Dermis blood vessel endothelial cell (primary cell): ENCODE measurements around the gene TECPR1. TPM values are rescaled to one million over a fixed set of nuclear protein-coding genes. Genes with fewer than 3 reads are reported as not detected.

ENCODE experiments used
- DNase-seq: peaks from one replicate; pipeline ENCODE4 v3.0.0; 2010
- total RNA-seq: library from RNA; depleted of rRNA; stranded (reverse); fragments of >200 nt; gene quantifications from 2 replicates; pipeline ENCODE4 v1.2.3, GENCODE V29; 2014

Gene TECPR1
- total RNA-seq, 1 donor from 2014 or later: 66.2 TPM

DNA sequence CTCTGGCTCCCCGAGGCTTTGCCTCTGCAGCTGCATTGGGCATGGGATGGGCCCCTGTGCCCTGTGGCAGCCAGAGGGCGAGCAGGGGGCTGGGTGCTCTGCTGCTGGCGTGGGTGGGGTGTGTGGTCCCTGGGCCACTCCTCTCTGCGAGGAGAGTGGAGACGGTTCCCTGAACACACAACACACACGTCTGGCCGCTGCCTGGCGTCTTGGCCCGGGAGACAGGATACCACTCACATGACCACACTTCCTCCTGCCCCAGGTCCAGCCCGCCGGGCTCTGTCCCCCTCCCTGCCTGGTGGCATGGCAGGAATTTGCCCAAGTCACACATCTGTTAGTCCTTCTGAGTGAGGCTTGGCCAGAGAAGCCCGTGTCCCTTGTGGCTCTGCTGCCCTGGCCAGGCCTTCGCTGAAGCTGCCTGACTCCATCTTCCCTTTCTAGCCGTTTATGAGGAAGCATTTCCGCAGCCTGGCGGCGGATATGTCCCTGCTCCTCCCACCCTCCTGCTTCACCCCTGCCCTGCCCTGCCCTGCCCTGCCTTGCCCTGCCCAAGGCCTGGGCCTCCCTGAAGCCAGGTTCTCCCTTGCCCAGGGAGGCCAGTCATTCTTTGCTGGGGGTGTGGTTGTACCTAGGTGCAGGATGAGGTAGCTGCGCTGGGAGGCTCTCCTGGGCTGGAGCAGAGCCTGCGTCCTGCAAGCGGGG, 32.5 kb upstream of the TECPR1 start:
- DNase-seq: peak; percentile 90

DNA sequence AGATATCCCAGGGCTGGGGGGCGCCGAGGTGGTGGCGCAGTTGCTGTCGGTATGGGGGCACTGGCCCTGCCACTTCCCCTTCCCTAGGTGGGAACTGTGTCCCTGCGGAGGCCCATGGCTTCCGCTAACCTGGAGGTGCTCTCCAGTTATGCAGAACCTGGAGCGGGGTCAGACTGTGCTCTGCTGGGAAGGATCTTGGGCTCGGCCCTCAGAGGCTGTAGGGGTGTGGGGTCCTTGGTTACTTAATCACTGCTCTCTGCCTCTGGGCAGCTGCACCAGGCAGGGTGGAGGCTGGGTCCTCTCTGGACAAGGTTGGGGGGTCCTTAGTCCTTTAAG, 31.8 kb upstream of the TECPR1 start:
- DNase-seq: no peak

DNA sequence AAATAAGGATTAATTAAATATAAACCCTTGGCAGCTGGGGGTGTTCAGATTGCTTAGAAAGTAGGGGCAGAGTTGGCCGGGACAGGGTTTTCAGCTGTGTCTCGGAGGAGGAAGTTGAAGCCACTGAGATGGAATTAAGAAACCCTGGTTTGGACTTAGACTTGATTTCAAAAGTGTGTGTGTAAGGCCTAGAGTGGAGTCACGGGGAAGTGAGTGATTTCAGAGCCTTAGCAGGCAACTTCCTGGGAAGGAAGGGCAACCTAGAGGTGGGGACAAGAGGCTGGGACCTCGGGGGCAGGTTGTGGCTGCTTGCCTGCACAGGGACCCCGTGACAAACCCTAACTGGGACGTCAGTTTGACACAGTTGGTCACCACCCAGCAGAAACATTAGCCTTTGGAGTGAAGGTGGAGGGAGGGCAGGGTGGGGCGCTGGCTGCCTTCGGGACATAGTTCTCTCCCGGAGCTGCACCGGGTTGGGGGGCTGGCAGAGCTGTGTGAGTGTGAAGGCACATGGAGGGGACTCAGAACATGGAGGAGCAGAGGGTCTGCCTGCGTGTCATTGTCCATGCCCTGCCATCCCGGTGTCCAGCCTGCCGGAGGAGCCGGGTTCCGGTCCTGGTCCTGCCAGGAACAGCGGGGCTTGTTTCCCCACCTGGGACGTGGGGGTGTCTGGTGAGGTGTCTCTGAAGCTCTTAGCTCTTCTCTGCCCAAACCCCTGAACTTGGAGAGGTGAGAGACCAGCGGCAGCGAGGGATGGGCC, 31.3 kb upstream of the TECPR1 start:
- peak; percentile 71 for DNase-seq

DNA sequence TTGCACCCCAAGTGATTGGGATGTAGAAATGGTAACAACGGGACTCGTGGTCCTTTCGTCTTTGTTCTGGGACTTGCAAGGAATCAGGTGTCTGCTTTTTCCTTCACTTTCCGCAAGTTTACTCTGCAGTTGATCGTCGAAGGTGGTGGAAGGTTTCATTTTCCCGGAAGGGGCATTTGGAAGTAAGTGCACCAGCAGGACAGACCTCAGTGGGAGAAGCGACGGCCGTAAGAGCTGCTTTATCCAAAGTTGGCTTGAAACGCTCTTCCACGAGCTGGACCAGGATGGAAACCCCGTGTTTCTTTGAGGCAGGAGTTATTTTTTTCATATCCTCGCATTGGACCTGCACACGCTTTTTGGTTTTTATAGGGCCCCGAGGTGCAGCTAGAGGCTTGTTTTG, 30.7 kb upstream of the TECPR1 start:
- peak; percentile 39 for DNase-seq

DNA sequence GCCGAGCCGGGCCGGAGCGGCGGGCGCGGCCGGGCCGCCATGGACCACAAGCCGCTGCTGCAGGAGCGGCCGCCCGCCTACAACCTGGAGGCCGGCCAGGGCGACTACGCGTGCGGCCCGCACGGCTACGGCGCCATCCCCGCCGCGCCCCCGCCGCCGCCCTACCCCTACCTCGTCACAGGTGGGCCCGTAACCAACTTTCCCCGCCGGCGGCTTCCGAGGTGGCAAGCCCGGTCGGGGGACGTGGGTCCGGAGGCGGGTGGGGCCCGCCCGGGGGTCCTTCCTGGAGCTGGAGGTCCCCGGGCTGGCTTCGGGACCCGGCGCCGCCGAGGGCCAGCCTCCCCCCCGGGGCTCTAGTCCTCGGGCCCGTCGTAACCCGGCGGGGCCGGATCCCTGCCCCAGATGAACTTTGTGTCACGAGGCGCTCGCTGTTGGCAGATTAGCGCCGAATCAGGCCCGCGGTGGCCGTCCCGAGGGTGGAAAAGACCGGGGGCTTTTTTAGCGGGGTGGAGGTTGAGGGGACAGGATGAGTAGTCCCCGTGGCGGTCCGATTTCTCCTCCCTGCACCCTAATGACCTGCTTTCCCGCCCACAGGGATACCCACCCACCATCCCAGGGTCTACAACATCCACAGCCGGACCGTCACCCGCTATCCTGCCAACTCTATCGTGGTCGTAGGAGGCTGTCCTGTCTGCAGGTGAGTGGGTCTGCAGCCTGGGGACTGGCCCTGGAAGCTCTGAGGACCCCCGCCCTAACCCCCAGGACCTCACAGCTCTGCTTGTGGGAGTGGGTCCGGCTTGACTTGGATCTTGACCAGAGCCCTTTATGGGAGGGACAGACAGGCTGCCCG, 29.9 kb upstream of the TECPR1 start:
- peak; percentile 24 for DNase-seq

DNA sequence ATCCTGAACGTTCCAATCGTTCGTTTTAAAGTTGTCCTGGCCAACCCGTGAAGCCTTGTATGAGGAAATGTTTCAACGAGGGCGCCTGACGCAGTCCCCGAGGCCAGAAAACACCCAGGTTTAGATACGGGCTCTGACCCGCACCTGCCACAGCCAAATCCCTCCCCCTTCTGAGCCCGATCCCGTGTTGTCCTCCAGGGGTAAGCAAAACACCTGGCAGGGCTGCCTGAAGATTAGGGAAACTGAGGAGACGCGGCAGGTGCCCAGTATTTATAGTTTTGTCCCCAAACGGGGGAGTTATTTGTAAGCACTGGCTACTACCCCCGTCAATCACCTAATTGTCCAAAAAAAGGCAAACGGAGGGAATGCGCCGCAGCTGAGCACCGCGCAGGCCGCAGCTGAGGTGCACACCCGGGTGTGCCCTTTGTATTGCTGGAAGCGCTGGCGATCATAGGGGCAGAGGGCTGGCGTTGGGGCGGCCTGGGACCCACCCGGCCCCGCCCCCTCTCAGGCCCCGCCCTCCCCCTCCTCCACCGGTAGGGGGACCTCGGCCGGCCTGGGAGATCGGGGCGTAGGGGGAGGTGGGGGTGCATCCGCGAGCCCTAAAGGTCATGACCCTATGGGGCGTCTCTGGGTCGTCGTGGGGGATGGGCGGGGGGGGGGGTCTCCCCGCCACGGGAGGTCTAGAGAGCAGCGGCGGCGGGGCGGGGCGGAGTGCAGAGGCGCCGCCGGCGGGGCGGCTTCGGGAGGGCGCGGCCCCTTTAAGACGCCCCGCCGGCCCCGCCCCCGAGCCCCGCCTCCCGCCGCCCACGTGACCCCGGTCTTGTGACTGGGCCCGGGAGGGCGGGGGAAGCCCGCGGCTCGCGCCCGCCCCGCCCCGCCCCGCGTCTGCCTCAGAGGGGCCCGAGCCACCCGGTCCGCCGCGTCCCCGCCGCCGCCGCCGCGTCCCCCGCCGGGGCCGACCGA, 29.0 kb upstream of the TECPR1 start, which contains the start of gene BRI3:
TSS of gene BRI3 (plus strand) at position 896 of the 966 bp plus-strand sequence. CDS start 110 bp downstream, outside the sequence.
- DNase-seq: peak; percentile 92

DNA sequence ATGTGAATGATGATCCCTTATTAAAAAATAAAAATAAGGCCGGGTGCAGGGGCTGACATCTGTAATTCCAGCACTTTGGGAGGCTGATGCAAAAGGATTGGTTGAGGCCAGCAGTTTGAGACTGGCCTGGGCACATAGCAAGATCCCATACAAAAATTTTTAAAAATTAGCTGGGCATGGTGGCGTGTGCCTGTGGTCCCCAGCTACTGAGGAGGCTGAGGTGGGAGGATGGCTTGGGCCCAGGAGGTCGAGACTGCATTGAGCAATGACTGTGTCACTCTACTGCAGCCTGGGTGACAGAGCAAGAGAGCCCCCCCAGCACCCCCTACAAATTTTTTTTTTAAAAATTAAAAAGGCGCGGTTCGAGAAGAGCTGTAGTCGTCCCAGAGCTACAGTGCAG, 28.3 kb upstream of the TECPR1 start:
- DNase-seq: no peak

DNA sequence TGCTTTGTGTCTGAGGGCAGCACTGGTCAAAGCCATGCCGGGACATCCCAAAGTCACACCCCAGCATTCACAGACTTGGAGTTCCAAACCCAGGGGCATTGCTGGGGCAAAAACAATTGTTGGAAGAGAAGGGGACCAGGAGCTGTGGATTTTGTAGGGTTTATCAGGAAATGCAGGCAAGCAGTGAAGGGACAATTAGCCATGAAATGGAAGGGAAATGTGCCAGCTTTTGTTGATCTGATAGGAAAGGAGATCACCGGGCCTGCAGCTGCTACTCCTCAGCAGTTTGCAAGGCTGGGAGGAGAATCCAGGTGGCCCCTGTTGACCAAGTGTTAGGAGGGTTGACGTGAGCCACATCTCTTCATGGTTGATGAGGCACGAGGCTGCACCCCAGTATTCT, 26.9 kb upstream of the TECPR1 start:
- no peak for DNase-seq

DNA sequence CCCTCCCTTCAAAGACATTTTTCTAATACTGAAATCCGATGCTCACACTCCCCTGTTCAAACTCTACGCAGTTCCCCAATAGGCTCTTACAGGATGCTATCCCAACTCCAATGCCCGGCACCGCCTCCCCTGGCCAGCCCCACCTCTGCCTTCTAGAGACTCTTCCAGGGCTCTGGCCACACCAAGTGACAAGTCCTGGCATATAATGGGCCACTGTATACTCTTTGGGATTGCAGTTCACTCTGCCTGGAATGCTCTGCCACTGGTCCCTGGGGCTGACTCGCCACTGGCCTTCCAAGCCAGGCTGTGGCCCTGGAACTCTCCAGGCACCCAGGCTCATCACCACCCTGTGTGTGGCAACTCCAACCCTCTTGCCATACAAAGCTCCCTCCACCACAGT, 26.4 kb upstream of the TECPR1 start:
- no peak for DNase-seq

DNA sequence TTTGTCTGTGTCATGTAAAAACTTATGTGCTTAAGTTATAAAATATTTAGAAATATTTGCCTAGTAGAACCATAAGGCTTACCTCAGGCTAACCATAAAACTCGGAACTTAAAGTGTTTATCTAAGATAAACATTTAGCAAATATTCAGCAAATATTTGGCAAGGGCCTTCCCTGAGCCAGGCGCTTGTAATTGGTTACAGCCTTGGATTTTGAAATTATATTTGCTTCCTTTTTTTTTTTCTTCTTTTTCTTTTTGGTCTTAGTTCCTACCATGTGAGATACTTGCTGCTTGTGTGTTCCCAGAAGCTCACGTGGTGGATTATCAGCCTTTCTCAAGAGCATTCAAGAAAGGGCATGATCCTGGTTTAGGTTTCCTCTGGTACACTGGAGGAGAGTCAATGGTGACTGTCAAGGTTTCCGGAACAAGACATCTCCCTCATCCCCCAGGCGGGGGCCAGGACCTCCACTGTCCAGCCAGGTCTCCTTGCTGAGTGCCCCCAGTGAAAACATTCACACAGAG, 24.3 kb upstream of the TECPR1 start:
- DNase-seq: no peak

DNA sequence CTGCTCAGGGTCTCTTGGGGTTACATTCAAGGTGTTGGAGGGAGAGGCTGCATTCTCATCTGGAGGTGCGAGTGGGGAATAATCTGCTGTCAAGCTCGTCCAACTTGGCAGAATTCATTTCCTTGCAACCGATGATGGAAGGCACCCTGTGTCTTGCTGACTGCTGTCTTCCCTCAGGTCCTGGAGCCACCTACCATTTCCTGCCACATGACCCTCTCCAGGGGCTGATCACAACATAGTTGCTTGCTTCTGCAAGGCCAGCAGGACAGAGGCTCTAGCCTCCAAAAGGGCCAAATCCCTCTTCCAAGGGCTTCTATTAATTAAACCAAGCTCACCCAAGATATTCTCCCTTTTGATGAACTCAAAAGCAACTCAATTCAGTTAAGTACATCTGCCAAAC, 15.3 kb upstream of the TECPR1 start:
- DNase-seq: no peak

DNA sequence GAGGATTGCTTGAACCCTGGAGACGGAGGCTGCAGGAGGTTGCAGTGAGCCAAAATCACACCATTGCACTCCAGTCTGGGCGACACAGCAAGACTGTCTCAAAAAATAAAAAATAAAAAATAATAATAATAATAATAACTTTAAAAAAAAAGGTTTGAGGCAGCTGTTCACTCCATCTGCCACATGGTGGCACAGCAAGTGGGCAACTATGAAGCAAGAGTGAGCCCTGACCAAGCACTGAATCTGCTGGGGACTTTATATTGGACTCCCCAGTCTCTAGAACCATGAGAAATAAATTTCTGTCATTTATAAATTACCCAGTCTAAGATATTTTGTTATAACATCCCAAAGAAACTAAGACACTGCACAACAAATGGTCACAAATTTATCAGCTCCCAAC, 14.8 kb upstream of the TECPR1 start:
- DNase-seq: peak; percentile 54

DNA sequence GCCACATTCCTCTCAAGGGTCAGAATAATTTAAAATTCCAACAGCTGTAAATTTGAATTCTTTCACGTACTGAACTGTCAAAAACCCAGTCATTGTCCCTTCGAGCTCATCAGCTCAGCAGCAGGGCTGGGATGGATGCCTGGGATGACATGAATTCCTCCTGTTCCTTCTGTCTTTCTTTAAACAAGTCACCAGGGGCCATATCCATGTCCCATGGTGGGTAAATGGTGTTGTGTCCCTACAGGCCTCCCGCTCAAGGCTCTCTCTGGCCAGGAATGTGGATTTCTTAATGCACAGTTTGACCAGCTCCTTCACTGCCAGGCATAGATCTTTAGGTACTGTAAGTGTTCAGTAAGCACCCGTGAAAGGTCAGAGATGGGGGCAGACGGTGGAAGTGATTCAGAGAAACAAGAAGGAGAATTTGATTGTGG, 13.8 kb upstream of the TECPR1 start:
- DNase-seq: peak; percentile 72

DNA sequence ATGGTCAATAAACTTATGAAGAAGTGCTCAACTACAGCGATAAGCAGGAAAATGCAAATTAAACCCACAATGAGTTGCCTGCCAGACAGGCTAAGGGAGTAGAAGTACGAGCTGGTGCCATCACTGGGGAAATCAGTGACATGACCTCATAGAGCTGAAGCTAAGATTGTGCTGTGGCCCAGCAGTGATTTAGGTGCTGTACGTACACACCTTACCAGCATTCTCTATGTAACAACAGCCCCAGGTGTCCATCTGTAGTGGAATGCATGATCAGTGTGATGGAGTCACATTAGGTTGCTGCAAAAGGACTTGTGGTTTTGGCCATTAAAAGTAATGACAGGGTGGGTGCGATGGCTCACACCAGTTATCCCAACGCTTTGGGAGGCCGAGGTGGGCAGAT, 5.7 kb upstream of the TECPR1 start:
- no peak for DNase-seq

DNA sequence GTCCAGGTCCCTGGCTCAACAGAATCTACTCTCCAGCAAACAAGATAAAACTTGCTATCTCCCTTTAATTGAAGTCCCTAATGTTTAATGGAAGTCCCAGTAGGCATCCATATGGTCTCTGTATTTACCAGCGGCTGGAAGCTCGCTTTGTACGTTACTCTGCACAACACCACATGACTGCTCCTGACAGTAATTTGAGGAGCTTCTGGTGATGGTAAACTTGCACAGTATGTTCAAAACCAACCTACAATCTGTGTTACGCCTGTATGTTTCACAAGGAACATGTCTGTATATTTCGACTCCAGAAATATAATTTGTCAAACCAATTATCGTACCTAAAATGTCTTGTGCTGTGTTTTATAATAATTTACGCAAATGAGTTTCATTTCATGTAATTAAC, 4.4 kb upstream of the TECPR1 start:
- DNase-seq: no peak

DNA sequence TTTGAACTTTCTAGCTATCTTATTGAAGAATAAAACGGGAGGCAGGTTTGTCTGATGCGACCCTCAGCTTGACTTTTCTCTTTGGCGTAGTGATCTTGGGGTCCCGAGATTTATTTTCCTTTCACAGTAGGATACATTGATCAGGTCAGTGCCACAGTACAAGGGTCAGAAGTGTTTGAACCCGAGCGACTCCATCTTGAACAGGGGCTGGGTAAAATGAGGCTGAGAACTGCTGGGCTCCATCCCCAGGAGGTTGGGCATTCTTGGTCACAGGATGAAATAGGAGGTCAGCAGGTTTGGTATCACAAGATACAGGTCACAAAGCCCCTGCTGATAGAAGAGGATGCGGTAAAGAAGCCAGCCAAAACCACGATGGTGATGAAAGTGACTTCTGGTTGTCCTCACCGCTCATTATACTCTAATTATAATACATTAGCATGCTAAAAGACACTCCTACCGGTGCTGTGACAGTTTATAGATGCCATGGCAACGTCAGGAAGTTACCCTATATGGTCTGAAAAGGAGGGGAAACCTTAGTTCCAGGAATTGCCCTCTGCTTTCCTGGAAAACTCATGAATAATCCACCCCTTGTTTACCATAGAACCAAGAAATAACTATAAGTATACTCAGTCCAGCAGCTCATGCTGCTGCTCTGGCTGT, 3.0 kb upstream of the TECPR1 start:
- peak; percentile 43 for DNase-seq

DNA sequence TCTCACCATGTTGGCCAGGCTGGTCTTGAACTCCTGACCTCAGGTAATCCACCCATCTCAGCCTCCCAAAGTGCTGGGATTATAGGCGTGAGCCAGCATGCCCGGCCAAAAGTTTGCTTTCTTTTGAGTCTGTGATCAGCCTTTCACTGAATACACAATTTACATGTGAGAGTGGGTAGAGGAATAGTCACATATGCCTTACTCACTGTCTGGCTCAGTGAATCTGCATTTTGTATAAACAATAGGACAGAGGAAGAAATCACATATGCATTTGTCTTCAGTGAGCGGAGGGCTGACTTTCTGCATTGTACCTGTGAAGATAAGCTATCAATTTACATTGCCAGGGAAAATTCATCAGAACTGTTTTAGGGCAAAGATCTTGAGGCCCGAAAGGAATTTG, 2.5 kb upstream of the TECPR1 start:
- DNase-seq: no peak

DNA sequence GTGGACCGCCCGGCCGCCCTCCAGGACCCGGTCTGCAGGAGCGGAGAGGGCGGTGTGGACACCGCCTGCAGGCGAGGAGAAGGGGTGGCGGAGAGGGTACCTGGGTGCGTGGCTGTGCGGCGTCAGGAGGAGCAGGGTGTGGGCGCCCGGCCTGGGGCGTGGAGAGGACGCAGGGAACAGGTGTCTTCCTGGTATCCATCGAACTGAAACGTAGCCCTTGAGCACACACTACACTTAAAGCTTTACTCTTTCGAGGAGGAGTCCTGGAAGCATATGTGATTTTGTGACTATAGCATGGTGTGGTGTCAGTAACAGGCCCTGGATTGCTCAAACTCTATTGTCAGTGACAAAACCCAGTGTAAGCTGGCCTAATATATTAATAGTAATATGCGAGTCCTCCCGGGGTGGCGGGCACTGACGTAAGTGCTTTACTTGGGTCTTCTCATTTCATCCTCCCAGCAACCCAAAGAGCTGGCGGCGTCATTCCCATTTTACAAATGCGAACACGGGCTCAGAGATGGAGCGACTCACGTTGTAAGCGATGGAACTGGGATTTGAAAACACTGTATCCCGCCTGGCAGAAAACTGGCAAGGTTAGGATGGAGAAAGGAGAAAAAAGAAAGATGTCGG, 508 bp upstream of the TECPR1 start:
- DNase-seq: no peak

DNA sequence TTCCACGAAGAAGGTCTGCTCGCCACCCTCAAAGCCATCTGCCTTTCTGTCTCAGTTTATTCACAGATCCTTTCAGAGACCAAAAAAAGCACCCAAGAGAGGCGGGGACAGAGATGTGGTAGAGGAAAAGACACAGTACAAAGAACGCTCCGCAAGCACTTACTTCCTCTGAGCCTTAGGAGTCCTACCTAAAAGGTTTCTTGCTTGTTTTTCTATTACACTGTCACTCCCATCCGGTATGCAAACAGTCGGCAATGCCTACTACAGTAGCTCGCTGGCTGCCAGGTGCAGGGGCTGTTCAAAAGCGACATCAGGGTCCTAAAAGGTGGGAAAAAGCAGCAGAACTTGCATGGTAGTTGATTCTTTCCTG, 816 bp downstream of the TECPR1 start:
- no peak for DNase-seq

DNA sequence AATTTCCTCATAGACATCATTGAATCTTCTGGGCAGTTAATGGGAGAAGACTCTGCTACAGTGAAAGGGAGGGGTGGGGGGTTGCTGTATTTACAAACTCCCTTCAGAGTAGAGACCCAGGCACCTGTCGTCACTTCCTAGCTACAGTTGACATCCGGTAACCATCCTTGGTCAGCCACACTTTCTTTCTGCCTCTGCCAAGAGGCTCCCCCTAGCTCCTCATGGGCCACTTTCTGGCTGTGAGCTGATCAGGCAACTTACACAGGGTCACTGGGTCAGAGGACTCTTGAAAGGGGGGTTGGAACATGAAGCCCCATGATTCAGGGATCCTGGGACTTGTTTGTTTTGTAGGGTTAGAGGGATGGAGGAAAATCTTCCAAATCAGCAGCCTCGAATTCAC, 1.2 kb downstream of the TECPR1 start:
- peak; percentile 63 for DNase-seq

DNA sequence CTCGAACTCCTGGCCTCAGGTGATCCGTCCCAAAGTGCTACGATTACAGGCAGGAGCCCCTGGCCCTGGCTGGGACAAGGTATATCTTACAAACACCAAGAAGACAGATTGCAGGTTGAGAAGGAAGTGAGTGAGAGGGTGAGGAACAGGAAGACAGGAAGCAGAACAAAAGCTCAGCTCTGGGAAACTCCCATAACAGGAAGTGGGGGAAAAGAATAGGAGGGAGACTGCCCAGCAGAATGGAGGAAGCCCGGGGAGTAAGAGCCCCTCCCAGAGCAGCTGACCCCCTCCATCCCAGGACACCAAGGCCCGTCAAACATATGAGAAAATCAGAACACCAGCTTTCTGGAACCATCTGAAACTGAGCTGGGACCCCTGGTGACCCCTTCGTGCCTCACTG, 2.9 kb downstream of the TECPR1 start:
- DNase-seq: peak; percentile 69
